K562 (cell line): ENCODE data around the gene SH3BP5. TPM values are rescaled to one million over a fixed set of nuclear protein-coding genes. Genes with fewer than 3 reads are reported as not detected.

Experiments
- ATF4 ChIP-seq: fragments of 450-650 bp; formaldehyde crosslinking; IDR thresholded peaks from 2 replicates; pipeline ENCODE4 v1.4.0; 2022; ENCODE audit warnings: mild to moderate bottlenecking, moderate library complexity
- E2F5 ChIP-seq: sonication (generic); formaldehyde crosslinking; IDR thresholded peaks from 2 replicates; pipeline ENCODE4 v1.8.0; 2022; ENCODE audit warnings: mild to moderate bottlenecking, missing genetic modification reagents
- ELK3 ChIP-seq: fragments of 450-650 bp; formaldehyde crosslinking; IDR thresholded peaks from 2 replicates; pipeline ENCODE4 v1.4.0; 2020; ENCODE audit warnings: mild to moderate bottlenecking
- GABPB2 ChIP-seq: fragments of 250-450 bp; sonication (Bioruptor Pico); conservative IDR thresholded peaks from 2 replicates; pipeline ENCODE4 v1.5.1; 2021; ENCODE audit warnings: mild to moderate bottlenecking
- HNRNPUL1 ChIP-seq: fragments of 200-400 bp; formaldehyde crosslinking; IDR thresholded peaks from 2 replicates; pipeline ENCODE4 v1.6.1; 2017; ENCODE audit warnings: low read length
- SMARCA5 ChIP-seq: fragments of 450-650 bp; IDR thresholded peaks from 2 replicates; pipeline ENCODE4 v1.6.1; 2016
- SP1 ChIP-seq: sonication (generic); formaldehyde crosslinking; IDR thresholded peaks from 2 replicates; pipeline ENCODE4 v1.8.1; 2022; ENCODE audit warnings: mild to moderate bottlenecking, missing genetic modification reagents
- SRF ChIP-seq, 2 experiments: fragments of 250-450, 450-650 bp in 1 of 2; sonication (Bioruptor Pico) in 1 of 2; sonication (generic) in 1 of 2; formaldehyde crosslinking; IDR thresholded peaks; 2 replicates each; pipeline versions ENCODE4 v1.5.0 to v1.5.1; 2020 to 2022; ENCODE audit warnings: mild to moderate bottlenecking in 1 of 2, missing genetic modification reagents in 1 of 2
- ZBTB2 ChIP-seq: fragments of 450-650 bp; IDR thresholded peaks from 2 replicates; pipeline ENCODE4 v1.6.1; 2016; ENCODE audit warnings: antibody characterized with exemption
- ZC3H4 ChIP-seq: sonication (generic); formaldehyde crosslinking; IDR thresholded peaks from 2 replicates; pipeline ENCODE4 v1.9.0; 2021; ENCODE audit warnings: missing genetic modification reagents, borderline replicate concordance
- ZNF121 ChIP-seq: sonication (generic); formaldehyde crosslinking; conservative IDR thresholded peaks from 2 replicates; pipeline ENCODE4 v1.8.0; 2022; ENCODE audit warnings: missing genetic modification reagents
- ZNF184 ChIP-seq: sonication (generic); formaldehyde crosslinking; IDR thresholded peaks from 2 replicates; pipeline ENCODE4 v1.5.0; 2020; ENCODE audit warnings: missing genetic modification reagents
- ZNF41 ChIP-seq: fragments of 250-450 bp; sonication (Bioruptor Pico); conservative IDR thresholded peaks from 2 replicates; pipeline ENCODE4 v1.4.0; 2020; ENCODE audit warnings: mild to moderate bottlenecking
- ZNF444 ChIP-seq: fragments of 250-450 bp; sonication (Bioruptor Pico); IDR thresholded peaks from 2 replicates; pipeline ENCODE4 v1.4.0; 2020; ENCODE audit warnings: mild to moderate bottlenecking, moderate library complexity
- ZNF609 ChIP-seq: sonication (generic); formaldehyde crosslinking; IDR thresholded peaks from 2 replicates; pipeline ENCODE4 v1.8.1; 2023; ENCODE audit warnings: missing genetic modification reagents, mild to moderate bottlenecking, borderline replicate concordance
- polyA plus RNA-seq, 8 experiments: library from polyadenylated mRNA; depleted of rRNA in 4 of 8; stranded (reverse) in 5 of 8; unstranded in 3 of 8; fragments of >200 nt; fragmentation: Nextera tagmentation in 2 of 8; fragmentation: Illumina TruSeq in 1 of 8; extraction: Ambion mirVana in 2 of 8; extraction: Trizol in 1 of 8; gene quantifications; 2 replicates each; pipeline versions ENCODE4 v1.2.1 to v1.2.3, GENCODE V29; 2011 to 2014; ENCODE audit warnings: inconsistent platforms in 1 of 8, missing spikeins in 1 of 8
- total RNA-seq, 7 experiments: library from RNA; depleted of rRNA in 6 of 7; stranded (reverse); fragments of >200 nt in 6 of 7; fragmentation: Illumina TruSeq in 2 of 7; extraction: Trizol in 2 of 7; gene quantifications; 2 replicates each; pipeline versions ENCODE4 v1.2.1 to v1.2.3, GENCODE V29; 2011 to 2021; ENCODE audit warnings: low replicate concordance in 1 of 7

SH3BP5 gene
- total and polyA plus RNA-seq, 9 of the 15 experiments (the other 6 are each of a cell fraction or from before 2014, with no cell fraction given), result 2.9 to 29.0 (median 14.9) TPM

GRCh38 chr3:15269091-15269989, 63.0 kb downstream of the SH3BP5 start (continued):
- TF ChIP-seq ZNF609 (CRISPR knock-in tag) (no peak), SRF (CRISPR knock-in tag; IDR thresholded peaks at IDR 0.05) (peak in 1 of 2 experiments; percentile 53; a peak in 1 of 4 replicates), SP1 (CRISPR knock-in tag) (peak; percentile 72; the same call in 1 of the 2 replicates), HNRNPUL1 (no peak), ZNF121 (CRISPR knock-in tag) (no peak), ZNF41 (CRISPR knock-in tag) (no peak), ZC3H4 (CRISPR knock-in tag) (no peak), GABPB2 (no peak), SMARCA5 (no peak; the same call in 1 of the 2 replicates), ZNF184 (CRISPR knock-in tag) (no peak), ZBTB2 (peak; percentile 94), ELK3 (CRISPR knock-in tag) (0 out of 2 replicates have a peak, but pooled peaks have one; percentile 40), ATF4 (CRISPR knock-in tag) (0 out of 2 replicates have a peak, but pooled peaks have one; percentile 52), ZNF444 (no peak), E2F5 (CRISPR knock-in tag) (no peak)
